Caco-2 (cell line): ENCODE data around the gene TMEM185A. TPM values are rescaled to one million over a fixed set of nuclear protein-coding genes. Genes with fewer than 3 reads are reported as not detected.
"Not testable (repeated sequence)": the region's sequence is repeated elsewhere in the genome, so short reads cannot be mapped to it uniquely, and the experiment has no call there.

ENCODE experiments used
- BruUV-seq: library from RNA; stranded (reverse); fragments of 400-500 nt; replicated peaks from 2 replicates; lab custom pipeline; 2021; lab: Mats Ljungman, UMichigan
- CTCF ChIA-PET: fragments of 300-600 bp; sonication (Branson Sonifier 250); formaldehyde crosslinking; loops from one replicate; lab custom pipeline; 2022; ENCODE audit warnings: antibody characterized with exemption; lab: Charles Lee
- POLR2A ChIA-PET: fragments of 300-600 bp; sonication (Branson Sonifier 250); formaldehyde crosslinking; loops from one replicate; lab custom pipeline; 2022; ENCODE audit warnings: antibody characterized with exemption; lab: Charles Lee
- DNase-seq, 2 experiments: peaks; one replicate each; pipeline versions ENCODE4 v3.0.0 to v3.0.0-alpha.2; 2020 to 2022
- H3K27me3 ChIP-seq: replicated peaks from 2 replicates; pipeline ENCODE4 v1.6.0; 2011; ENCODE audit warnings: low read length; ENCODE audit not compliant: control insufficient read depth, insufficient read depth
- H3K36me3 ChIP-seq: 2 replicates; pipeline ENCODE4 v1.5.1; 2011; ENCODE audit warnings: low read length; ENCODE audit not compliant: control insufficient read depth, insufficient read depth
- H3K4me1 ChIP-seq: fragments of 250-450 bp; sonication (Bioruptor Pico); 2 replicates; pipeline ENCODE4 v1.5.1; 2020; ENCODE audit warnings: mild to moderate bottlenecking
- H3K4me3 ChIP-seq: 2 replicates; pipeline ENCODE4 v1.5.1; 2011; ENCODE audit warnings: low read depth, mild to moderate bottlenecking, control low read depth, low read length
- H3K9me3 ChIP-seq: fragments of 250-450 bp; sonication (Bioruptor Pico); 2 replicates; pipeline ENCODE4 v1.5.1; 2020; ENCODE audit warnings: mild to moderate bottlenecking, moderate library complexity
- H3K27ac Mint-ChIP-seq: one replicate; pipeline ENCODE4 v1.8.0; 2022; ENCODE audit warnings: mixed read lengths; ENCODE audit not compliant: unreplicated experiment
- H3K27me3 Mint-ChIP-seq: one replicate; pipeline ENCODE4 v1.8.0; 2022; ENCODE audit warnings: mixed read lengths; ENCODE audit not compliant: insufficient read depth, unreplicated experiment
- H3K36me3 Mint-ChIP-seq: one replicate; pipeline ENCODE4 v1.8.0; 2022; ENCODE audit warnings: mild to moderate bottlenecking, mixed read lengths; ENCODE audit not compliant: insufficient read depth, unreplicated experiment
- H3K4me1 Mint-ChIP-seq: one replicate; pipeline ENCODE4 v1.8.0; 2022; ENCODE audit warnings: low read depth, mixed read lengths; ENCODE audit not compliant: unreplicated experiment
- H3K4me3 Mint-ChIP-seq: one replicate; pipeline ENCODE4 v1.8.0; 2022; ENCODE audit warnings: mild to moderate bottlenecking, moderate library complexity, mixed read lengths; ENCODE audit not compliant: unreplicated experiment
- H3K9me3 Mint-ChIP-seq: one replicate; pipeline ENCODE4 v1.8.0; 2022; ENCODE audit warnings: mixed read lengths; ENCODE audit not compliant: unreplicated experiment
- intact Hi-C: fragments of 100-400 bp; cut with micrococcal nuclease; formaldehyde crosslinking; loops from one replicate; pipeline ENCODE4 v1.10.0; 2022; ENCODE audit not compliant: unreplicated experiment
- total RNA-seq: library from RNA; stranded (reverse); gene quantifications from 2 replicates; pipeline ENCODE4 v1.2.3, GENCODE V29; 2022
- TF ChIP-seq, protein P1 (sequence below), 2 experiments: fragments of 200-600 bp in 1 of 2; IDR thresholded peaks; 1 replicate in 1 of 2; 2 replicates in 1 of 2; pipeline versions ENCODE4 v1.5.1 to v1.8.0; 2011 to 2022; ENCODE audit warnings: antibody characterized with exemption in 1 of 2, control low read depth in 1 of 2, inconsistent platforms in 1 of 2, low read depth in 1 of 2, low read length in 1 of 2, mild to moderate bottlenecking in 1 of 2, moderate library complexity in 1 of 2; ENCODE audit not compliant: insufficient read depth in 1 of 2, severe bottlenecking in 1 of 2, unreplicated experiment in 1 of 2

The TMEM185A gene
- total RNA-seq, 1 experiment from 2014 or later = 17.1 TPM

- Mint-ChIP-seq H3K27me3 (no peaks in the 10 kb centered on the region), H3K36me3 (no peaks in the 10 kb centered on the region), H3K9me3 (no peaks in the 10 kb centered on the region), H3K27ac (no peak overlapping the region), H3K4me3 (no peak overlapping the region), H3K4me1 (no peaks in the 10 kb centered on the region)
- Histone ChIP-seq H3K9me3 (no peaks in the 10 kb centered on the region), H3K4me3 (no peak overlapping the region), H3K36me3 (no peaks in the 10 kb centered on the region), H3K27me3 (no peaks in the 10 kb centered on the region), H3K4me1 (no peaks in the 10 kb centered on the region)
- intact Hi-C loops = no loop called here
- TF ChIP-seq, protein P1, sequence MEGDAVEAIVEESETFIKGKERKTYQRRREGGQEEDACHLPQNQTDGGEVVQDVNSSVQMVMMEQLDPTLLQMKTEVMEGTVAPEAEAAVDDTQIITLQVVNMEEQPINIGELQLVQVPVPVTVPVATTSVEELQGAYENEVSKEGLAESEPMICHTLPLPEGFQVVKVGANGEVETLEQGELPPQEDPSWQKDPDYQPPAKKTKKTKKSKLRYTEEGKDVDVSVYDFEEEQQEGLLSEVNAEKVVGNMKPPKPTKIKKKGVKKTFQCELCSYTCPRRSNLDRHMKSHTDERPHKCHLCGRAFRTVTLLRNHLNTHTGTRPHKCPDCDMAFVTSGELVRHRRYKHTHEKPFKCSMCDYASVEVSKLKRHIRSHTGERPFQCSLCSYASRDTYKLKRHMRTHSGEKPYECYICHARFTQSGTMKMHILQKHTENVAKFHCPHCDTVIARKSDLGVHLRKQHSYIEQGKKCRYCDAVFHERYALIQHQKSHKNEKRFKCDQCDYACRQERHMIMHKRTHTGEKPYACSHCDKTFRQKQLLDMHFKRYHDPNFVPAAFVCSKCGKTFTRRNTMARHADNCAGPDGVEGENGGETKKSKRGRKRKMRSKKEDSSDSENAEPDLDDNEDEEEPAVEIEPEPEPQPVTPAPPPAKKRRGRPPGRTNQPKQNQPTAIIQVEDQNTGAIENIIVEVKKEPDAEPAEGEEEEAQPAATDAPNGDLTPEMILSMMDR (IDR thresholded peaks at IDR 0.05; ENCODE audit: insufficient read depth in 1 of 2, low read depth in 1 of 2, low read length in 1 of 2, severe bottlenecking in 1 of 2, unreplicated experiment in 1 of 2) = no peak
- no TSS peak for BruUV-seq
- POLR2A ChIA-PET = no interaction called here
- DNase-seq = no peak
- CTCF ChIA-PET = no interaction called here
Measured at GRCh38 chrX:149568701-149569296, 62.8 kb downstream of the TMEM185A start.

GRCh38 chrX:149567621-149568417 lies 63.8 kb downstream of the TMEM185A start:
- H3K27ac Mint-ChIP-seq = no peak overlapping the region
- no peak for DNase-seq

DNA sequence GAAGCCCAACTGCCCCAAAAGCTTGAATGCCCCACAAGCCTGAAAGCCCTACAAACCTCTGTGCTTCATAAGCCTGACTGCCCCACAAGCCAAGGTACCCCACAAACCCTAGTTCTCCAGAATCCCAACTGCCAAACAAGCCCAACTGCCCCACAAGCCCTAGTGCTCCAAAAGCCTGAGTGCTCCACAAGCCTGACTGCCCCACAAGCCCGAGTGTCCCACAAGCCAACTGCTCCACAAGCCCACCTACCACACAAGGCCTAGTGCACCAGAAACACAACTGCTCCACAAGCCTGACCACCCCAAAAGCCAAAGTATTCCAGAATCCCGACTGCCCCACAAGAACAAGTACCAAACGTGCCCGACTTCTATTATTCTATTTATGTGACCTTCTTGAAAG lies 68.2 kb downstream of the TMEM185A start:
- no peaks in the 10 kb centered on the region for H3K4me1 ChIP-seq
- no peak overlapping the region for H3K27ac Mint-ChIP-seq
- no peak overlapping the region for H3K4me3 Mint-ChIP-seq
- H3K4me1 Mint-ChIP-seq = no peaks in the 10 kb centered on the region
- no peaks in the 10 kb centered on the region for H3K9me3 ChIP-seq
- ChIA-PET CTCF (no interaction called here), POLR2A (no interaction called here)
- TF ChIP-seq, protein P1 (IDR thresholded peaks at IDR 0.05; ENCODE audit: insufficient read depth in 1 of 2, low read depth in 1 of 2, low read length in 1 of 2, severe bottlenecking in 1 of 2, unreplicated experiment in 1 of 2) = no peak
- H3K9me3 Mint-ChIP-seq = no peaks in the 10 kb centered on the region
- no peaks in the 10 kb centered on the region for H3K36me3 ChIP-seq
- intact Hi-C loops = no loop called here
- BruUV-seq = no TSS peak
- H3K27me3 ChIP-seq = no peaks in the 10 kb centered on the region
- no peaks in the 10 kb centered on the region for H3K27me3 Mint-ChIP-seq
- no peak overlapping the region for H3K4me3 ChIP-seq
- DNase-seq = no peak
- H3K36me3 Mint-ChIP-seq = no peaks in the 10 kb centered on the region

More at GRCh38 chrX:149567621-149568417, 63.8 kb downstream of the TMEM185A start:
- H3K9me3 ChIP-seq = no peaks in the 10 kb centered on the region
- no peaks in the 10 kb centered on the region for H3K27me3 ChIP-seq
- ChIA-PET CTCF (no interaction called here), POLR2A (no interaction called here)
- Mint-ChIP-seq H3K4me3 (no peak overlapping the region), H3K36me3 (no peaks in the 10 kb centered on the region), H3K9me3 (no peaks in the 10 kb centered on the region), H3K27me3 (no peaks in the 10 kb centered on the region), H3K4me1 (no peaks in the 10 kb centered on the region)
- H3K36me3 ChIP-seq = no peaks in the 10 kb centered on the region
- TF ChIP-seq, protein P1 (IDR thresholded peaks at IDR 0.05; ENCODE audit: insufficient read depth in 1 of 2, low read depth in 1 of 2, low read length in 1 of 2, severe bottlenecking in 1 of 2, unreplicated experiment in 1 of 2) = no peak
- no peak overlapping the region for H3K4me3 ChIP-seq
- intact Hi-C loops = no loop called here
- no peaks in the 10 kb centered on the region for H3K4me1 ChIP-seq
- BruUV-seq = no TSS peak

- H3K9me3 ChIP-seq, H3K36me3 Mint-ChIP-seq, POLR2A ChIA-PET, H3K4me1 Mint-ChIP-seq, H3K4me3 Mint-ChIP-seq, H3K9me3 Mint-ChIP-seq, CTCF ChIA-PET, H3K27ac Mint-ChIP-seq, H3K27me3 ChIP-seq, BruUV-seq, H3K36me3 ChIP-seq, H3K27me3 Mint-ChIP-seq, DNase-seq, intact Hi-C loops, H3K4me3 ChIP-seq, H3K4me1 ChIP-seq: not testable (repeated sequence)
Measured at GRCh38 chrX:149555251-149555650, 76.3 kb downstream of the TMEM185A start.

- POLR2A ChIA-PET, H3K4me3 Mint-ChIP-seq, H3K4me1 Mint-ChIP-seq, H3K9me3 ChIP-seq, H3K4me1 ChIP-seq, DNase-seq, H3K9me3 Mint-ChIP-seq, CTCF ChIA-PET, BruUV-seq, intact Hi-C loops, H3K27ac Mint-ChIP-seq, H3K27me3 ChIP-seq, H3K4me3 ChIP-seq, H3K36me3 ChIP-seq, H3K27me3 Mint-ChIP-seq, H3K36me3 Mint-ChIP-seq: not testable (repeated sequence)
Measured at GRCh38 chrX:149551939-149552248, 79.7 kb downstream of the TMEM185A start.
